K562 (cell line): ENCODE data around the gene BLOC1S3. TPM values are rescaled to one million over a fixed set of nuclear protein-coding genes. Genes with fewer than 3 reads are reported as not detected.
A peak's percentile ranks its signal among the peaks of the same experiment; 100 is the strongest.

ENCODE experiments used
- BHLHE40 ChIP-seq: IDR thresholded peaks from 2 replicates; pipeline ENCODE4 v1.6.1; 2011; ENCODE audit warnings: low read length, improper control_type of control experiment
- CBFB ChIP-seq: sonication (generic); formaldehyde crosslinking; IDR thresholded peaks from 2 replicates; pipeline ENCODE4 v1.4.0; 2020; ENCODE audit warnings: mild to moderate bottlenecking, missing genetic modification reagents
- MTA1 ChIP-seq: fragments of 450-650 bp; IDR thresholded peaks from 2 replicates; pipeline ENCODE4 v1.6.1; 2017; ENCODE audit warnings: borderline replicate concordance
- MYC ChIP-seq, 2 experiments: fragments of 250-450 bp in 1 of 2; sonication (Bioruptor Pico) in 1 of 2; IDR thresholded peaks; 2 replicates each; pipeline versions ENCODE4 v1.5.1 to v1.6.1; 2012 to 2021; ENCODE audit warnings: low read depth in 2 of 2, borderline replicate concordance in 1 of 2, improper control_type of control experiment in 1 of 2, low read length in 1 of 2, mild to moderate bottlenecking in 1 of 2, moderate library complexity in 1 of 2
- RBFOX2 ChIP-seq: fragments of 200-400 bp; formaldehyde crosslinking; IDR thresholded peaks from 2 replicates; pipeline ENCODE4 v1.6.1; 2017; ENCODE audit warnings: low read depth, mild to moderate bottlenecking, low read length, moderate library complexity
- RBM15 ChIP-seq: fragments of 200-400 bp; formaldehyde crosslinking; IDR thresholded peaks from 2 replicates; pipeline ENCODE4 v1.6.1; 2018; ENCODE audit warnings: mild to moderate bottlenecking, low read length, moderate library complexity; ENCODE audit not compliant: insufficient read depth
- RFX5 ChIP-seq: IDR thresholded peaks from 2 replicates; pipeline ENCODE4 v1.6.1; 2011; ENCODE audit warnings: low read depth, mild to moderate bottlenecking, improper control_type of control experiment, low read length
- SAP30 ChIP-seq: fragments of 200-600 bp; sonication (generic); IDR thresholded peaks from 2 replicates; pipeline ENCODE4 v1.6.1; 2012; ENCODE audit warnings: borderline replicate concordance, low read depth, mild to moderate bottlenecking, moderate library complexity, low read length, control low read depth, inconsistent platforms; ENCODE audit not compliant: insufficient read depth, poor library complexity, severe bottlenecking
- SMARCC2 ChIP-seq: fragments of 450-650 bp; IDR thresholded peaks from 2 replicates; pipeline ENCODE4 v1.6.1; 2017; ENCODE audit warnings: antibody characterized with exemption, moderate library complexity, mild to moderate bottlenecking, low read depth
- SRSF1 ChIP-seq: fragments of 200-400 bp; formaldehyde crosslinking; IDR thresholded peaks from 2 replicates; pipeline ENCODE4 v1.6.1; 2017; ENCODE audit warnings: mild to moderate bottlenecking, low read depth, low read length, moderate library complexity
- TAF9B ChIP-seq: fragments of 450-650 bp; IDR thresholded peaks from 2 replicates; pipeline ENCODE4 v1.6.1; 2018; ENCODE audit warnings: mild to moderate bottlenecking; ENCODE audit not compliant: partially characterized antibody
- ZNF12 ChIP-seq: sonication (generic); formaldehyde crosslinking; IDR thresholded peaks from 2 replicates; pipeline ENCODE4 v1.4.0; 2020; ENCODE audit warnings: mild to moderate bottlenecking, missing genetic modification reagents
- ZNF589 ChIP-seq: fragments of 200-800 bp; sonication (Bioruptor generic); IDR thresholded peaks from 2 replicates; pipeline ENCODE4 v1.6.1; 2016; ENCODE audit warnings: low read depth, missing genetic modification characterization, missing compliant biosample characterization
- polyA plus RNA-seq, 8 experiments: library from polyadenylated mRNA; depleted of rRNA in 4 of 8; stranded (reverse) in 5 of 8; unstranded in 3 of 8; fragments of >200 nt; fragmentation: Nextera tagmentation in 2 of 8; fragmentation: Illumina TruSeq in 1 of 8; extraction: Ambion mirVana in 2 of 8; extraction: Trizol in 1 of 8; gene quantifications; 2 replicates each; pipeline versions ENCODE4 v1.2.1 to v1.2.3, GENCODE V29; 2011 to 2014; ENCODE audit warnings: inconsistent platforms in 1 of 8, missing spikeins in 1 of 8
- total RNA-seq, 7 experiments: library from RNA; depleted of rRNA in 6 of 7; stranded (reverse); fragments of >200 nt in 6 of 7; fragmentation: Illumina TruSeq in 2 of 7; extraction: Trizol in 2 of 7; gene quantifications; 2 replicates each; pipeline versions ENCODE4 v1.2.1 to v1.2.3, GENCODE V29; 2011 to 2021; ENCODE audit warnings: low replicate concordance in 1 of 7
- TF ChIP-seq, protein P1 (sequence below), 2 experiments: IDR thresholded peaks; 2 replicates each; pipeline ENCODE4 v1.6.1; 2012; ENCODE audit warnings: improper control_type of control experiment in 2 of 2, low read depth in 2 of 2, low read length in 2 of 2, borderline replicate concordance in 1 of 2
- TF ChIP-seq, protein P2 (sequence below): fragments of 250-450 bp; sonication (Bioruptor Pico); IDR thresholded peaks from 2 replicates; pipeline ENCODE4 v1.5.0; 2021; ENCODE audit warnings: mild to moderate bottlenecking, moderate library complexity
- TF ChIP-seq, protein P3 (sequence below): fragments of 450-650 bp; IDR thresholded peaks from 2 replicates; pipeline ENCODE4 v1.6.1; 2016; ENCODE audit warnings: mild to moderate bottlenecking
- TF ChIP-seq, protein P4 (sequence below): fragments of 450-650 bp; conservative IDR thresholded peaks from 2 replicates; pipeline ENCODE4 v1.6.1; 2016; ENCODE audit warnings: missing genetic modification characterization, low read depth, mild to moderate bottlenecking, missing compliant biosample characterization, moderate library complexity

BLOC1S3 gene
- total and polyA plus RNA-seq, 9 of the 15 experiments (the other 6 are each of a cell fraction or from before 2014, with no cell fraction given) = 3.9 to 20.2 (median 10.4) TPM

DNA sequence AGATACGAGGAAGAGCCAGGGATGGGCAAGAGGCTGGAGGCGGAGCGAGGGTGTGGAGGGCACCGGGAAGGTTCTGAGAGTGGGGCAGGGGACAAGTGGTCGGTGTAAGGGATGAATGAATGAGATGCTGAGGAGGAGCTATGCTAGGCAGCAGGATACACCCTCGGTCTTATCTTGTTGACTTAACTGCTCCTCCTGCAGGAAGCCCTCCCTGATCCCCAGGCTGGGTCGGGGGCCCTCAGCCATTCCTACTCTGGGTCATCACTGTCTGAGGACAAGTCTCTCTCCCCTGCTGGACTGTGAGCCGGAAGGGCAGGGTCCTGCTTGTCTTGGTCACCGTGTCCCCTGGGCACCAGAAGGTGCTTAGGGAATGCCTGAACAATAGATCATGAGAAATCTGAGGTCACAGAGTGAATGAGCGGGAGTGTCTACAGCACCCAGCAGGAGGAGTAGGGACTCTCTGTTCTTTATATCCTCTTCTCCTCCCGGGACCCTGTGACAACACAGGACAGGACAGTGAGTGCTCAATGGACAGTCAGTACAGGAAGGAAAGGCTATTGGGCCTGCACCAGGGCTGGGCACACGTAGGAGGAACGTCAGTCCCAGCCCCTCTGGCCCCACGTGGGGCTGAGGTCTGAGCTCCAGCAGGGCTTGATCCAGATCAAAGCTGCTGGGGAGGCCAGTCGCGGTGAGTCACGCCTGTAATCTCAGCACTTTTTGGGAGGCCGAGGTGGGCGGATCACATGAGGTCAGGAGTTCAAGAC lies 24.3 kb upstream of the BLOC1S3 start (continued):
- TF ChIP-seq, protein P1, sequence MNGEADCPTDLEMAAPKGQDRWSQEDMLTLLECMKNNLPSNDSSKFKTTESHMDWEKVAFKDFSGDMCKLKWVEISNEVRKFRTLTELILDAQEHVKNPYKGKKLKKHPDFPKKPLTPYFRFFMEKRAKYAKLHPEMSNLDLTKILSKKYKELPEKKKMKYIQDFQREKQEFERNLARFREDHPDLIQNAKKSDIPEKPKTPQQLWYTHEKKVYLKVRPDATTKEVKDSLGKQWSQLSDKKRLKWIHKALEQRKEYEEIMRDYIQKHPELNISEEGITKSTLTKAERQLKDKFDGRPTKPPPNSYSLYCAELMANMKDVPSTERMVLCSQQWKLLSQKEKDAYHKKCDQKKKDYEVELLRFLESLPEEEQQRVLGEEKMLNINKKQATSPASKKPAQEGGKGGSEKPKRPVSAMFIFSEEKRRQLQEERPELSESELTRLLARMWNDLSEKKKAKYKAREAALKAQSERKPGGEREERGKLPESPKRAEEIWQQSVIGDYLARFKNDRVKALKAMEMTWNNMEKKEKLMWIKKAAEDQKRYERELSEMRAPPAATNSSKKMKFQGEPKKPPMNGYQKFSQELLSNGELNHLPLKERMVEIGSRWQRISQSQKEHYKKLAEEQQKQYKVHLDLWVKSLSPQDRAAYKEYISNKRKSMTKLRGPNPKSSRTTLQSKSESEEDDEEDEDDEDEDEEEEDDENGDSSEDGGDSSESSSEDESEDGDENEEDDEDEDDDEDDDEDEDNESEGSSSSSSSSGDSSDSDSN (IDR thresholded peaks at IDR 0.05; ENCODE audit: borderline replicate concordance in 1 of 2, low read depth in 2 of 2, low read length in 2 of 2) = no peak
- peak; percentile 89 for TF ChIP-seq BHLHE40
- no peak for TF ChIP-seq RBFOX2
- TF ChIP-seq, protein P2, sequence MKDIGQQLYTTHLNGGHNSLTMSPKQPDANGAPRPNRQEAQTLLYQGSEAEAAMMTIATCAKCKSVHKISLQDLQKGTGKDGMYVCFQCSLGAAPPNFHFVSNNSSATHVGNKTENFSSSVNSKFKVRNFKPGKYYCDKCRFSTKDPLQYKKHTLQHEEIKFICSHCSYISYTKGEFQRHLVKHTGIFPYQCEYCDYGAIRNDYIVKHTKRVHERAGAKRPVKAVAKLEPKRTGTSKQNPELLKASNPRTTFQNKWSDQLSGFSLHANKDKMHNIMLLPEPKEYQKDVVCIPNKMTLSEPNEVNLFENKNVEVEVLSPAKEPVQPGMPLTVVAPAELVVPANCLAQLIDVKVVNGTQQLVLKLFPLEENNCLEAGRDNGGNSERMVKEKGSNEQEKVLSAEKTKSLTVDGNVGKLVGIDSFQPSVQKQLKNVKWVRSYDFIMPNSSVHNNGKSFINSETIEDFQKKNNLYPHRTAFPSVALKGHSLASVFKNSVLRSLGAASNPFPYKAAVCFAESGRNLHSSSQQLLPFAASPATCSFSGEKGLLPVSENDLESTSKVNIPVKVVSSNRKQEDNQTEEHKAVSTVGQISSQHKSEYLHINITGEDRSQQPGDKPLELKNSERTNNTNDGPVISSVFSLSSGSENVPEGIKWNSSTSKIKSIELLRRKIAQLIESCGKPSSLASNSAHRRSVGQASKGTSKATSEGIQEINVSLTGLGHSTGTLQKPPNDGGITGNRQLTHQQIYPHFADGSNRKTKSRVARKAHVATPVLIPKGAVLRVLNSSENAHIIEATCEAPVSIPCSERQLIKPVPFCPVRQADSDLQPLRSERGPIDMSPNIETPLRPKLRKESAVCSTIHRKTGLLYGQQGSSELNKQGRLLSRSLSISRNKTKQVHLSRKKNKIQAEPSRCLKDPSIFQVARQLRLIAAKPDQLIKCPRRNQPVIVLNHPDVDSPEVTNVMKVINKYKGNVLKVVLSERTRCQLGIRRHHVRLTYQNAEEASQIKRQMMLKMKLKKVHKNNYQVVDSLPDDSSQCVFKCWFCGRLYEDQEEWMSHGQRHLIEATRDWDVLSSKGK (CRISPR knock-in tag) = no peak
- TF ChIP-seq MTA1 = no peak
- no peak for TF ChIP-seq SMARCC2
- TF ChIP-seq CBFB (CRISPR knock-in tag) = no peak
- TF ChIP-seq, protein P3, sequence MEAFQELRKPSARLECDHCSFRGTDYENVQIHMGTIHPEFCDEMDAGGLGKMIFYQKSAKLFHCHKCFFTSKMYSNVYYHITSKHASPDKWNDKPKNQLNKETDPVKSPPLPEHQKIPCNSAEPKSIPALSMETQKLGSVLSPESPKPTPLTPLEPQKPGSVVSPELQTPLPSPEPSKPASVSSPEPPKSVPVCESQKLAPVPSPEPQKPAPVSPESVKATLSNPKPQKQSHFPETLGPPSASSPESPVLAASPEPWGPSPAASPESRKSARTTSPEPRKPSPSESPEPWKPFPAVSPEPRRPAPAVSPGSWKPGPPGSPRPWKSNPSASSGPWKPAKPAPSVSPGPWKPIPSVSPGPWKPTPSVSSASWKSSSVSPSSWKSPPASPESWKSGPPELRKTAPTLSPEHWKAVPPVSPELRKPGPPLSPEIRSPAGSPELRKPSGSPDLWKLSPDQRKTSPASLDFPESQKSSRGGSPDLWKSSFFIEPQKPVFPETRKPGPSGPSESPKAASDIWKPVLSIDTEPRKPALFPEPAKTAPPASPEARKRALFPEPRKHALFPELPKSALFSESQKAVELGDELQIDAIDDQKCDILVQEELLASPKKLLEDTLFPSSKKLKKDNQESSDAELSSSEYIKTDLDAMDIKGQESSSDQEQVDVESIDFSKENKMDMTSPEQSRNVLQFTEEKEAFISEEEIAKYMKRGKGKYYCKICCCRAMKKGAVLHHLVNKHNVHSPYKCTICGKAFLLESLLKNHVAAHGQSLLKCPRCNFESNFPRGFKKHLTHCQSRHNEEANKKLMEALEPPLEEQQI = no peak
- TF ChIP-seq, protein P4, sequence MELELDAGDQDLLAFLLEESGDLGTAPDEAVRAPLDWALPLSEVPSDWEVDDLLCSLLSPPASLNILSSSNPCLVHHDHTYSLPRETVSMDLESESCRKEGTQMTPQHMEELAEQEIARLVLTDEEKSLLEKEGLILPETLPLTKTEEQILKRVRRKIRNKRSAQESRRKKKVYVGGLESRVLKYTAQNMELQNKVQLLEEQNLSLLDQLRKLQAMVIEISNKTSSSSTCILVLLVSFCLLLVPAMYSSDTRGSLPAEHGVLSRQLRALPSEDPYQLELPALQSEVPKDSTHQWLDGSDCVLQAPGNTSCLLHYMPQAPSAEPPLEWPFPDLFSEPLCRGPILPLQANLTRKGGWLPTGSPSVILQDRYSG (tag) = no peak
- TF ChIP-seq SAP30 = no peak
- TF ChIP-seq RFX5 = no peak
- no peak for TF ChIP-seq SRSF1
- no peak for TF ChIP-seq ZNF12
- no peak for TF ChIP-seq ZNF589 (CRISPR knock-in tag)
- no peak for TF ChIP-seq TAF9B
- TF ChIP-seq RBM15 = no peak
- TF ChIP-seq MYC (IDR thresholded peaks at IDR 0.05; ENCODE audit: low read depth, low read length) = peak; percentile 63; the same call in 1 of the 2 replicates
- no peak for TF ChIP-seq MYC (CRISPR knock-in tag; IDR thresholded peaks at IDR 0.05; ENCODE audit: borderline replicate concordance, low read depth)
